HG03575 (cell line): Measurements from ENCODE around the gene CBX8.

ENCODE experiments used
- ATAC-seq: cut with Tn5 transposase; IDR thresholded peaks from one replicate; pipeline ENCODE4 v1.9.1; 2021; ENCODE audit not compliant: unreplicated experiment, insufficient number of reproducible peaks, low FRiP score; ENCODE audit errors: extremely low read depth

Gene CBX8

DNA sequence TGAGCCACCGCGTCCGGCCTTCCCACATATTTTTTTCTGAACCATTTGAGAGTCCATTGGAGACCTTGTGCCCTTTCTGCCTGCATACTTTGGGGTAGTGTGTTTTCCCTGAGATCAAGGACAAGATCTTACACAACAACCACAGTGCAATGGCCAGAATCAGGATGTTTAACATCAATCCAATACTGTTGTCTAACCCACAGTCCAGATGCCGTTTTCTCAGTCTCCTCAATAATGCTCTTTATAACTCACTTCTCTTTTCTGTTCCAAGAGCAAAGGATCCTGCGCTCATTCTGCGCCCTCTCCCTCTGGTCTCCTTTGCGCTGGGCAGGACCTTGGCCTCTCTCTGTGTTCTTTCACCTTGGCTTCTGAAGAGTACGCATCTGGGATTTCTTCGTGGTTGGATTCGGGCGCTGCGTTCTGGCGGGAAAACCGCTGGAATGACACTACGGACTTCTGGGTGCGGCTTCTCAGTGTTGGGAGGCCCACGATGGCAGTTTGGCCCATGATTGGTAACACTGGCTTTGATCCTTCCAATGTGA is 25.8 kb upstream of the CBX8 start:
- no peak for ATAC-seq

DNA sequence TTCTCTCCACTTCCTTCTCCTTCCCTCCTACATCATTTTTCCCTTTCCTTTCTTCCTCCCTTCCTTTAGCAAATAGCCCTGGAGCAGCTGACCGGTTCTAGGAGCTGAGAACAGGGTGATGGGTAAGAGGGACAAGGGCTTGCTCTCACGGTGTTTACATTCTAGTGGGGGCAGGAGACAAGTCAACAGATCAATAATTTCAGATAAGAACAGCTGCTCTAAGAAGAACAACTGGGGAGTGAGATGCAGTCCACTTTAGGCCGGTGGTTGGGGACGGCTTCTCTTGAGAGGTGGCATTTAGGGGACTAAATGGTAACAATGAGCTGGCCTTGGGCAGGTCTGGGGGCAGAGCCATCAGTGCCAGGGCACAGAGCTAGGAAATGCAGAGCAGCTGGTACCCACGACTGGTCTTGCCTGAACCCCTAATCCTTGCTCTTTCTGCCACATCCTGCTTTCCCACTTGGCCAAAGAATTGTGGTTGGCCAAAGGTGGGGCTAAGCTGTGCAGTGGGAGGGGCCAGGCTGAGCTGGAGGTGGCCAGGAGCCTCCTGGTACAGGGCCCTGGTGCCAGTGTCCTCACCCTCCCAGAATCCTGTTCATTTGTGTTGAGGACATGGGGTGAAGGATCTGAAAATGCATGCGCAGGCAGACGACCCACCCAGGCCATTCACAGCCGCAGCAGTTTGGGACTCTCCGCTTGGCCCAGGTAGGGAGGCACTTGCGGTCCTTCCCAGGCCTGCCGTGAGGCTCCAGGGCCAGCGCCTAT is 24.6 kb upstream of the CBX8 start:
- ATAC-seq: no peak

DNA sequence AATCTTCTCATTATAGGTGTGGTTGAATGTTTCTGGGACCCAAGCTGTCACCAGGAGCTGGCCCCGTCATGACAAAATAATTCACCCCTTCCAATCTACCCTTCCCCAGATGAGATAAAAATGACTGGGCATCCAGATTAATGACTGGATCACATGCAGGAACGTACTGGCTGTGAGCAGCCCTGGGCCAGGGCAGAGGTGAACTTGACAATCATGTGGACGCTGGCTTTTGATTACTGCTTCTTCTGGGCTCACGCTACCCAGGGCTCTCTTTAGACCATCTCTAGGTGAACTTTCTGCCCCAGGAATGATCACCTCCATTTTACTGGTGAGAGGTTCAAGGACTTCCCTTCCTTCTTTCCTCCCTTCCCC is 24.1 kb upstream of the CBX8 start:
- no peak for ATAC-seq

DNA sequence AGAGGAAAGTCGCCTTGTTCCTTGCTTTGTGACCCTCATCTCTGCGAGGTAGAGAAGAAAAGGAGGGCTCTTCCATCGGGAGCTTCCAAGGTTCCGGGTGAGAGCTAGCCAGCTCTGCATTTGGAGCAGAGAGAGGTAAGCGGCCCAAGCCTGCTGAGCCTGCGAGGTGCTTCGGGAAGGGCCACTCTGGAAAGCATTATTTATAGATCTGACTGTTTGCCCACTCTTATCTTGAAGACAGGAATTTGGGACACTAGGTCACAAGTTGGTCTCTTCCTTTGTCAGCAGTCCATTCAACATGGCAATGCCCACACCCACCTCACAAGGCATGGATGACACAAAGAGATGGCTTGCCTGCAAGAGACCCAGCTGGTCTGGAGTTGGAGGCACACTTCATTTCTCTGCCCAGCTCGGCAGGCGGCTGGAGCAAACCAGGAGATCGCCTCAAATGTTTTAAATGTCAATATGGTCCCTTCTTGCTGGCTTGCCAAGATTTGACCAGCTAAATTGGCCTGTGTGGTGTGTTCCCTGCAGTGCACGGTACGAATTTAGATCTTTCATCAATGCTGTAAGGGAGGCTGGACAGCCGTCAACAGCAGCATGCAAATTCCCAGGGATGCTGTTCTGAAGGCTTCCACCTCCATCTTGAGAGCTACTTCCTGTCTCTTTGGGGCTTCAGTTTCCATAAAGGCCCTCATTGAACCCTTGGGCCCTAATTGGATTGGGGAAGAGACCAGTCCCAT is 22.8 kb upstream of the CBX8 start:
- no peak for ATAC-seq

DNA sequence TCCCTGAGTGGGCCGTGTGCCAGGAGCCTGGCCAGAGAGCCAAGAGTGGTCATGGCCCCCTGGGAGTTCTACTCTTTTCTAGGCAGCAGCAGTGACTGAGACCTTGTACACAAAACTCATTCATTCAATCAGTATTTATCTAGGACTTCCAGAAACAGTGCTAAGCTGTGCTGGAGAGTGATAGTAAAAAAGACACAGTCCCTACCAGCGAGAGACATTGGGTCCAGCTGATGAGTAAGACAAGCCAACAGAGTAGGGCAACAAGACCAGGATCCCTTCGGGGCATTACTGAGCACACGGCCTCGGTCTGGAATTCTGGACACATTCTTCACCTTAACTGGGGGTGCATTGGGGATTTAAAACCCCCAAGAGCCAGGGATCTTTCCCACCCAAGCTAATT is 22.2 kb upstream of the CBX8 start:
- no peak for ATAC-seq

DNA sequence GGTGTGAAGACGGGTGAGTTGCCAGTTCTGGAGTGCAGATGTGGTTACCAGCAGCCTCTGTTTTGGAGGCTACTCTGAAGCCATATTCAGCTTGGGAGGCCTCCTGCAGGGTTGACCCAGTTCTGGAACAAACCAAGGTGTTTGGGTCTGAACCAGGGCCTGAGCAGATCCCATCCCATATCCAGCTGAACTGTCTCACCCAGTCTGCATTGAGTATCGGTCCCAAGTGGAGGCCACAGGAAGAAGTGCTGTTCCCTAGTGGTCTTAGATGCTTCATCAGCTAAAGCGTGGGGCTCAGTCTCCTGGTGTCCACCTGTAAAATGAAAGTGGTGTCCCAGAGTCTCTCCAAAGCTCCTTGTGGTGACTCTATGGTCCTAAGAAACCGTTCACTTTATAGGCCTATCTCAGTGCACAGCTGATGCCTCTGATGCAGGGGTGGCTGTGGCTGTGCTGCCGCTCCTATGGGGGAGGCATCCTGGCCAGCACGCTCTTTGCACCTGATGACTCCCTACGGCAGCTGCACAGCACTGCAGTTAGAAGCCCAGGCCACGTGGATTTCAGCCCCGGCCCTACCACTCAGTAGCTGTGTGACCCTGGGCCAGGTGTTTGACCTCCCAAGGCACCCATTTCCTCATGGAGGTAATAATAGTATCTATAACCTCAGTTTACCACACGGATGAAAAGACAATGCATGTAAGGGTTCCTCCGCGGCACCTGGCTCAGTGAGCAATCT is 21.3 kb upstream of the CBX8 start:
- ATAC-seq: no peak

DNA sequence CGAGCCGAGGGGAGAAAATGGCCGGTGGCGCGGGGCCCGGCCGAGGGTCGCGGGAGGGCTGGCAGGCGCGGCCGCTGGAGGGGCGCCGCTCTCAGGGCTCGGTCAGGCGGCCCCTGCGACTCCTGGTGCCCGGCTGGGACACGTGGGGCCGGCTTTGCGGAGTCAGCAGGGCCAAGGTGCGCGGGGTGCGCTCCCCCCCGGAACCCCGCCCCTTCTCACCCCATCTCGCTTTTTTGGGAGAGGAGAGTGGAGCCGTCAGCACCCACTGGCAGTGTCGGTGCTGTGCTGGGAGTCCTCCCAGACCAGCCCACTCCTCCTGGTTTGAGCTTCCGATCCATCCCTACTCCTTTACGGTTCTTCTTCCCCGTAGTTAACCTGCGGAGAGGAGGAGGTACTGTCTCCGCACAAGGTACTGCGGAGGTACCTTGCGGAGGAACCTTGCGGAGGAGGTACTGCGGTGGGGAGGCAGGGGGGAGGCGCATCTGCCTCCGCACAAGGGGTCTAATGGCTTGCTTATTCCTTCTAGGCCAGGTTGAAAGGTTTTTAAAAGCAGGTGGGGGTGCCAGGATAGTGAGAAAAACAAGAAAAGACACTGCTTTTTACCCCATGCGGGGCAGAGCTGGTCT is 19.1 kb upstream of the CBX8 start:
- ATAC-seq: no peak

DNA sequence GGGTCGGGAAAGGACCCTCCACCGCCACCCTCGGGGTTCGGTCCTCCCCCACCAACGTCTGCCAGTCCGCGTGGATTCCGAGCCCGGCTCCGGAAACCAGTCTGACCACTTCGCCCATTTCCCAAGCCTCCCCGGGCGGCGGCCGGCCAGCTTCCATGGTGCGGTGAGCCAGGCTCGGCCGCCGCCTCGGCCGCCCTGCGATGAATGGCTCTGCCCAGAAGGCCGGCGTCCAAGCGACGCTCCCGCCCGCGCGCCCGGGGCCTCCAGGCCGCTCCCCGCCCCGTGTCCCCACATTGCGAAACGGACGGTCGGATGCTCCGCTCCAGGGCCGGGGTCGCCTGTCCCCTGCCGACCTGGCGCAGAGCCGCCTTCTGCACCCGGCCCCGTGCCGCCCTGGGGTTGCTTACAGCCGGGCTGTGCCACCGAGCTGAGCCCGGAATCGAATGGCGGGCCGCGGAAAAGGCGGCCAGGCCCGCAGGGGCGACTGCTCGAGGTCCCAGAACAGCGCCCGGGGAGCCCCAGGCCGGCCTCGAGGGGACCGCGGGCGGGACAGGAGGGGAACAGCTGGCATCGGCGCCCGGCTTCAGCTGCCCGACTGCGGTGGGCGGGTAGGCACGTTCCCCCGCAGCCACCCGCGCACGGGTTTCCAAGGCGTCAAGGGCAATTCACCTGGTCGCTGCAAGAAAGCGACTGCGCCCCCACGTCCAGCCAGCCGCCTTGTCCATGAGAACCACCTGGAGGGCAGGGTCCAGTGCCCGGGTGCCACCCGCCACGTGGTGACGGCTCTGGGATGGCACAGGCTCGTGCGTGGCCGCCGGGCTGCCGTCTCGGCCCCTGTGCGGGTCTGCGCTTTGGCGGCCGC is 18.3 kb upstream of the CBX8 start:
- ATAC-seq: no peak

DNA sequence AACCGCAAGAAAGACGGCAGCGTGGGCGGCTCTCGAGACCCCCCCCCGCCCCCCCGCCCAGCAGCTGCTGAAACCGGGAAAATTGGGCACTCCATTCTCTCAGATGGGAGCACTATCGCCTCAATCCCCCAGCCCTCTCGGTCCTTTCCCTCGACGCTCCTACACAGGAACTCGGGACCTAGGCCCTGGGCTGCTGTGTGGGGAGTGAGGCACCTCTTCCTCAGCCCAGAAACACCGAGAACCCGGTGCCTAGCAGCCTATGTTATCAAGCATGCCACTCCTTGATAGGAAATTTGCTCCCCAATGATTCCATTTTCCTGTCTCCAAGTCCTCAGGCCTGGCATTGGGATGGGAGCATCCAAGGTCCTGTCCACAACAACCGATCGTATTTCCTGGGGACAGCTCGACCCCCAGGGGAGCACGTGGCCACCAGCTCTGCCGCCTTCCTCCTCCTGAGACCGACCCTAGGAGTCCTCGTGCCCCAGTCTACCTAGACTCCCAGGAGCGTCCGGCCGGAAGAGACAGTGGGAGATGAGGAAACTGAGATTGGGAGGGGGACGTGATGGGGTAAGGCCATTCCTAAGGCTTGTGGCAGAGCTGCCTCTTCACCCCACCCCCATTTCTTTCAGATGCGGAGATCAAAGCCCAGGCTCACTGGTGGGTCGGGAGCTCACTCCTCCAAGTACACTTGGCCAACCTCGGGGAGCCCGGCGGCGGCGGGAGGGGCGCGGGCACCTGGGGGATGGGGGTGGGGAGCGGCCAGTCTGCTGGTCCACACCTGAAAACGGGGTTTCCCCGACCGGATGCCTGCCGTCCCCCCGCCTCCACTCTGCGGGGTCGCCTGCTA is 17.5 kb upstream of the CBX8 start:
- ATAC-seq: no peak

DNA sequence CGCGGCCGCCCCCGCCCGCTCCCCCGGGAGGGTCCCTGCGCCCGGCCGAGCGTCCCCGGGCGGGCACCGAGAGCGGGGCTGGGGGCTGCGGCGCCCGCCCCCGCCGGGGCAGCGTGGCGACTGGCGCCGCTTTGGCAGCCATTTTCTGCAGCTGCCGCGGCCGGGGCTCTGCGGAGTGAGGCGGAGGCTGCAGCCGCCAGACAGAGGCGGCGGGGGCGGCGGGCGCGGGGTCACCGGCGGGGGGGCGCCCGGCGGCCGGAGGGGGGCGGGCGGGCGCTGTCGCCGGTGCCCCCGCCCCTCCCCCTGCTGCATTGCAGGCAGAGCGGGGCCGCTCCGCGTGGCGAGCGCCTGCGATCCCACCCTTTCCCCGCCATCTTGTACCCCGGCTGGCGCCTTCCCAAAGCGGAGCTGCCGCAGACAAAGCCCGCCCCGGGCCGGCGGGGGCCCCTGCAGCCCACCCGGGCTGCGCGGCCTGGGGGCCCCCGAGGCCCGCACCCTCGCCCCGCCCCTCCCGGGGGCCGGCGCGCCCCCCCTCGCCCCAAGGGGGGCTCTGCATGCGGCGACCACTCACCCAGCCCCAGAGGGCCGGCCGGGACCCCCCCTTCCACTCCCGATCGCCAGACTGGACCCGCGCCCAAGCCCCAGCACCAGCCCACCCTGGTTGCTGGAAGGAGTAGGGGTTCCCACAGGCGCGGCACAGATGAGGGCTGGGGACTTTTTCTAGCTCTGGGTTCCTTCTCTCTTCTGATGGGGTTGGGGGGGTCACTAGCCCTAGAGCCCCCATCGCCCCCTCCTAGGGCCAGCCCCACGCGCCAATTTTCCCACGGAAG is 16.6 kb upstream of the CBX8 start:
- ATAC-seq: no peak

DNA sequence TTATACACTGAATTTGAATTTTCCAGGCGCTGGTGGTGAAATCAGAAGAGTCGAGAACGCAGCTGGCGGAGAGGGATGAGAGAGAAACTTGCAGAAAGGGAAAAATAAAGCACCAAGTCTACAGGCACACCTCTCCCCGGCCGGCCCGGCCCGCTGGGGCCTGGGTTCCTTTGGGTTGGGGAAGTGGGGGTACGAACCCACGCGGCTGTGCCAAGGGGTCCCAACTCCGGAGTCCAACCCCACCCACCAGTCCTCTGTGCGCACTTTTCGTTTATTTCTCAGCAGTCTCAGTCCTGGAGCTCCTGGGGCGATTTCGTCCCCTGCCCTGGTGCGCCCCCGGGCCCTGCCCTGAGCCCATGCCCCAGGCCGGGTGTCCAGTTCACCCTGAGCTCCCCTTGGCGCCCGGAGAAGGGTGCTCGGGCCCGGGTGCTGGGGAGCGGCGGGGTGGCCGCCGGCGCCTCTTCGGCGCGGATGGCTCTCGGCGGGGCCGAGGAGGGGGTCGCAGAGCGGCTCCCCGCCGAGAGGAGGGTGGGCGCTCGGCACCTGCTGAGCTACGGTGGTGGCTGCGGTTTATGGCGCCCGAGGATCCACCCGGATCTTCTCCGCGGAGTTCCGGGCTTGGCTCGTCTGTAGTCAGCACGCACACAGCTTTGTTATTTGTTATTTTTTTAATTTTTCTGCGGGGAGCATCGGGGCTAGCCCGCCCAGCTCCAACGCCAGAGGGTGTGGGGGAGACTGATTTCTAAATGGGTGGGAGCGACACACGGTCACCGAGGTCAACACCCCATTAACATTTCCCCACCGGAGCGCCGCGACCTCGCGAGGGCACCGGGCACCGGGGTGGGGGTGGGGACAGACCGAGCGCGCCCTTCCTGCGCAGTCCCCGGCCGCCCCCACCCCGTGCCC is 15.7 kb upstream of the CBX8 start:
- ATAC-seq: no peak

DNA sequence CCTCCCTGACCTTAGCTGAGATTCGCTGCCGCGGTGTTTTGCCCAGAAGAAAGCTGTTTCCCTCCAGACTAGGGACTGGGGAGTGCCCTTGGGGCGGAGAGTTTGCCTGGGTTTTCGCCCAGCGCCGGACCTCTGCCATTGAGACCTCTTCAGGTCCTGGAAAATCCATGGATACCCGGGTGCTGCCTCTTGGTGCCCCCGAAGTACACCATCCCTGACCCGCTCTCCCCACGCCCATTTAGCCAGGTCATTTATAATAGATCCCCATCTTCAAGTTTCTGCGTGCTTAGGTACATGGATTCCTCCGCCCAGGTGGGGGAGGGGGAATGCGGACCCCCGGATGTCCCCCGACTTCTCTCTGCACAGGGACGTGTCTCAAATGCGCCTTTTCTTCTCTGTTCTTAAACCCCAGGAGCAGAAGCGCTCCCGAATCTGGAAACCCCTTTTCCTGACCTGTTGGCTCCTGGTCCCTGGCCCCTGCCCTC is 15.0 kb upstream of the CBX8 start:
- no peak for ATAC-seq

DNA sequence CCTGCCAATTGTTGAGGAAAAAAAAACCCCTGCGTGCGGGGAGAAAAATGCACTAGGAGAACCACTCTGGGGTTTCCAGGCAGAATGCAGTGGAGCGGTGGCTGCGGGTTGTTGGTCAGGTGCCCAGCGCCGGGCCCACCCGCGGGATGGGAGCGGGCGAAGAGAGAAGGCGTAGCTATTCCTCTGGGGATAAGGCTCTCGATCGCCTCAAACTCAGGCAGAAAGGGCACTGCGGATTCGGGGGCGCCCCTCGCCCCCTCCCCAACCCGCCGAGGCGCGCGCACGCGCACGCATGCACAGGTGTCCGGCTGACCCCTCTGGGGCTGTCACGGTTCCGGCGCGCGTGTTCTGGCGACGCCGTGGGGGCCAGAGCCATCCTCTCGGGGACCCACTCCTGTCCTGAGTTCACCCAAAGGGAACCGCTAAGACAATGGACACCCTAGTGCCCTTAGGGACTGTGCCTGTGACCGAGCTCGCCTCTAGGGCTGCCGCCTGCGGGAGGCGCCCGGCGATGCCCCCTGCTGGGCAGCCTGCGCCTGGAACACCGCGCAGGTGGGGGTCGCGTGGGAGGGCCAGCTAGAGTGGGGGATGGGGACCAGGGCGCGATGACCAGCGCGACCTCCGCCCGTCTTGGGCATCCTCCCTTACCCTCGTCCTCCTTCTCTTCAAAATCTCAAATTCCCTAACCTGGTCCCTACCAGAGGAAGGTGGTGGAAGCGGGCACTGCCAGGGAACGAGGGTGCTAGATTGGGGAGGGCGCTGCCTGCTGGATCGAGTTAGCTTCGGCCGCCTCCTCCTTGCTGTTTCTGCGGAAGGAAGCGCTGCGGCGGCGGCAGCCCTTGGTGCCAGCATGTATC is 14.4 kb upstream of the CBX8 start:
- ATAC-seq: no peak

DNA sequence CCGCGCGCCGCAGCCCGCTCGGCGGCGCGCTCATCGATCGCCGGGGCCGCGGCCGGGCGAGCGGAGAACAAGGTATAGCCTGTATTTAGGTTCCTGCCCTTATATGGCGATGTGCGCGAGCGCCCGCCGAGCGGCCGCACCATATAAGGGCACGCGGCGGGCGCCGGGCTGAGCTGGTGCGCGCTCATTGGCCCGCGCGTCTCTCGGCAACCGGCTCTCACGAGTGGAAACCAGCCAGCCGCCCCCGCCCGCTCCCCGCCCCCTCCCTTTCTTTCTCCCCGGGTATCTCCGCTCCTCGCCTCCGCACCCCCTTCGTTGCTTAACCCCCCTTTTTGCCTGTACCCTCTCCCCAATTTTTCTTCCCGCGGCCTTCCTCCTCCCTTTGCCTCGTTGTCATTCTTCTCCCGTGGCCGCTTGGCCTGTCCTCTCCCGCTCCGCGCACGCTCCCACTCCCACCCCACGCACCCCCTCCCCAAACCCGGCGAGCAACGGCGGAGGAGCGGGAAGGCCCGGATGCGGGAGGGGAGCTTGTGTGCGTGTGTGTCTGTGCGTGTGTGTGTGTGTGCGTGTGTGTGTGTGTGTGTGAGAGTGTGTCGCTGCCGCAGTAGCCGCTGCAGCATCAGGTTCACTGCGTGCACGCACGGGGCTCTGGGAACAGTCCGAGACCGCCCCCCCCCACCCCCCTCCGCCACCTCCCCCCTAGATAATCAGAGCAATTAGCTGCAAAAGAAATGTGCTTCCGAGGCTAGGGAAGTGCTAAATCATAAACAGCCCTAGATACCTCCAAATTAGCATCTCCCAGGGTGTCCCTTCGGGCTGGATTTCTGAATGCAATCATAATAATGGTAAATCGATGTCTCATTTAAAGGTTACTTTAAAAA is 13.5 kb upstream of the CBX8 start:
- ATAC-seq: no peak
